ENCODE data around the gene RNF220. TPM values are rescaled to one million over a fixed set of nuclear protein-coding genes. Genes with fewer than 3 reads are reported as not detected.

RNF220 gene
- total RNA-seq, result 10 to 100 TPM; 39.2 to 50.6 TPM

DNA sequence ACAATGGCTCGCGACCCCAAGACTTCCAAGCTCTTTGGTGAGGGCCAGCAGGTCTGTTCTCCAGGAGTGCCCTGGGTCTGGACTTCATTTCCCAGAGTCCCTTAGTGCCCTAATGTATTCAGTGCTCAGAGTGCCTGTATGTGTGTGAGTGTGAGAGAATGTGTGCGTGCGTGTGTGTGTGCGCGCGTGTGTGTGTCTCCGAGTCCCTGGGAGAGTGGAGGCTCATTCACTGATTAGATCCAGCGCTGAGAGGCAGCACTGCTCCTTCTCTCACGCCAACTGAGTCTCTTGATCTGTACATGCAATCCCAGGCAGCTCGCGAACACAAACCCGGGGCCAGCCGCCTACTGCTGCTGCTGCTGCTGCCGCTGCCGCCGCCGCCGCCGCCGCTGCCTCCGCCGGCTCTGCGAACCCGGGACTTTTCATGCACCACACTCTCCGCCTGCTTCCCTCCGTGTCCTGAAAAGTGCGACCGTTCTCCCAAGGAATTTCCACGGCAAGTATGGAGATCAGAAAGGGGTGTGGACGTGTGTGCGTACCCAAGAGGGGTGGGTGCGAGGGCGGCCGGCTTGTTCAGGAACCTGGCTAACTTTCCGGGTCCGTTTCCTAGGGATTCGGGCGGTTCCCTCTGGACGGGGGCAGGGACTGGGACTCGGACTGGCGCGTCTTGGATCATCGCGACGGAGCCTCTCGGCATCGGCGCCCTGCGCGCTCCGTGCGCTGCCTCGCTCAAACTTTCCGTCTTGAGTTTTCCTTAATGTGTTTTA lies at the start of gene RNF220:
Gene RNF220 (plus strand): TSS at position 225 of the 767 bp plus-strand sequence.

GRCh38 chr1:44674113-44675000 lies 269.3 kb downstream of the RNF220 start, which contains the start of the genes ARMH1 and TMEM53:
Gene ARMH1 (plus strand): TSS chr1:44674714. CDS start chr1:44689698, 14,984 bp downstream.
Gene TMEM53 (minus strand): TSS chr1:44674481. CDS start chr1:44674391, 90 bp downstream.

Small RNA genes within 50 kb of the gene (small RNA-seq; reads per million reads assigned to genes)
- gene MIR5584 (0 to 0.17 reads per million in 2 donors), gene RNU6-369P (0 reads per million in 2 donors)

Other genes starting within 250 kb of the RNF220 start
- 10 to 100 TPM; 12.7 to 16.3 TPM for gene DMAP1, start 191.8 kb upstream of the RNF220 start, total RNA-seq
- 10 to 100 TPM; 48.9 to 54.6 TPM for gene ERI3, start 50.0 kb upstream of the RNF220 start, total RNA-seq

Data from melanocyte of skin (primary cell).